ENCODE data around the gene HAPSTR1. TPM values are rescaled to one million over a fixed set of nuclear protein-coding genes. Genes with fewer than 3 reads are reported as not detected.

The HAPSTR1 gene
- total and polyA plus RNA-seq, 4 donors = 6.5 to 46.5 (median 17.7) TPM

- WGBS = 93% methylated on average over 5 of the region's 5 CpGs
- H3K27ac ChIP-seq (ENCODE audit: low read depth in 1 of 2, low read length in 2 of 2) = no peak overlapping the region
- no peak overlapping the region for H3K9ac ChIP-seq (ENCODE audit: low read depth in 1 of 2, low read length in 2 of 2)
- no peaks in the 10 kb centered on the region for H3K27me3 ChIP-seq (ENCODE audit: control insufficient read depth in 4 of 4, insufficient read depth in 4 of 4, low read length in 3 of 4)
- no peaks in the 10 kb centered on the region for H3K9me3 ChIP-seq (ENCODE audit: control insufficient read depth in 4 of 4, low read length in 3 of 4)
- peaks cover 2 to 11% (median 8%) of the 10 kb centered on the region in 4 donors for H3K36me3 ChIP-seq (ENCODE audit: control insufficient read depth in 4 of 4, insufficient read depth in 3 of 4, low read depth in 1 of 4, low read length in 3 of 4)
- DNase-seq (ENCODE audit: low spot score) = no peak
- peaks cover 0 to 1% (median 0%) of the 10 kb centered on the region in 4 donors for H3K4me1 ChIP-seq (ENCODE audit: control insufficient read depth in 4 of 4, insufficient read depth in 4 of 4, low read length in 3 of 4)
- H3K4me3 ChIP-seq (ENCODE audit: low read depth in 1 of 3, low read length in 3 of 3) = no peak overlapping the region
- TF ChIP-seq ZBTB33 (IDR thresholded peaks at IDR 0.05) = no peak
- no peak for TF ChIP-seq SP1 (IDR thresholded peaks at IDR 0.05)
- TF ChIP-seq FOXA2 (IDR thresholded peaks at IDR 0.05) = no peak
- no peak for TF ChIP-seq ATF3 (IDR thresholded peaks at IDR 0.05)
- TF ChIP-seq MAX (IDR thresholded peaks at IDR 0.05) = no peak
- TF ChIP-seq EGR1 (IDR thresholded peaks at IDR 0.05; ENCODE audit: low read depth in 2 of 2) = no peak
- TF ChIP-seq FOXA1 (IDR thresholded peaks at IDR 0.05) = no peak
- TF ChIP-seq JUND (IDR thresholded peaks at IDR 0.05) = no peak
- no peak for TF ChIP-seq HNF4A (conservative IDR thresholded peaks at IDR 0.05)
- TF ChIP-seq REST (IDR thresholded peaks at IDR 0.05) = no peak
- TF ChIP-seq RXRA (IDR thresholded peaks at IDR 0.05) = no peak
These were observed 30.9 kb downstream of the HAPSTR1 start for GRCh38 chr16:9122342-9122741.

DNA sequence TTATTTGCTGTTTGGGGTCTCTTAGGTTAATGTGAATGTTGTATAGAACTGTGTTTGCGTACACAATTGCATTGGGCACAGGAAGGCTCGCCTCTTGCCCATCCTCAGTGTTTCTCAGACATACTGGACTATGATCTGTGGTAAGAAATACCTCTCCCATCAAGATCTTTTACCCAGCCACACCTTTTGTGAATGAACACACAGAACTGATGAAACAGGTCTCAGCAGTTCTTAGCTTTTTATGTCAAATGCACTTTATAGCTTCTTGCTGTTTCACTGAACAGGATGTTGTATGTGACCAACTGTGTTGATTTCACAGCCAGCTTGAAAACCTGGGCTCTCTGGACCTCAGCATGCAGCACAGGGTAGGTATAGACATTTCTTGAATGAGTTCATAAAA lies 31.5 kb downstream of the HAPSTR1 start:
- H3K4me1 ChIP-seq (ENCODE audit: control insufficient read depth in 4 of 4, insufficient read depth in 4 of 4, low read length in 3 of 4) = peaks cover 0 to 1% (median 0%) of the 10 kb centered on the region in 4 donors
- H3K9me3 ChIP-seq (ENCODE audit: control insufficient read depth in 4 of 4, low read length in 3 of 4) = no peaks in the 10 kb centered on the region
- DNase-seq (ENCODE audit: low spot score) = no peak
- TF ChIP-seq FOXA2 (IDR thresholded peaks at IDR 0.05) = no peak
- no peak for TF ChIP-seq ATF3 (IDR thresholded peaks at IDR 0.05)
- TF ChIP-seq YY1 (IDR thresholded peaks at IDR 0.05) = no peak
- TF ChIP-seq HNF4A (conservative IDR thresholded peaks at IDR 0.05) = no peak
- no peak for TF ChIP-seq EGR1 (IDR thresholded peaks at IDR 0.05; ENCODE audit: low read depth in 2 of 2)
- TF ChIP-seq FOXA1 (IDR thresholded peaks at IDR 0.05) = no peak
- TF ChIP-seq RXRA (IDR thresholded peaks at IDR 0.05) = no peak
- no peak for TF ChIP-seq JUND (IDR thresholded peaks at IDR 0.05)
- TF ChIP-seq RAD21 (IDR thresholded peaks at IDR 0.05) = no peak
- no peak for TF ChIP-seq MAX (IDR thresholded peaks at IDR 0.05)
- peaks cover 0 to 6% (median 3%) of the 10 kb centered on the region in 4 donors for H3K36me3 ChIP-seq (ENCODE audit: control insufficient read depth in 4 of 4, insufficient read depth in 3 of 4, low read depth in 1 of 4, low read length in 3 of 4)
- no peaks in the 10 kb centered on the region for H3K27me3 ChIP-seq (ENCODE audit: control insufficient read depth in 4 of 4, insufficient read depth in 4 of 4, low read length in 3 of 4)
- 92% methylated on average over 2 of the region's 2 CpGs for WGBS
- no peak overlapping the region for H3K9ac ChIP-seq (ENCODE audit: low read depth in 1 of 2, low read length in 2 of 2)
- no peak overlapping the region for H3K4me3 ChIP-seq (ENCODE audit: low read depth in 1 of 3, low read length in 3 of 3)
- no peak overlapping the region for H3K27ac ChIP-seq (ENCODE audit: low read depth in 1 of 2, low read length in 2 of 2)

Data from liver (tissue), 9 donors.